IMR-90 (cell line): ENCODE results near the gene THAP12. TPM values are rescaled to one million over a fixed set of nuclear protein-coding genes. Genes with fewer than 3 reads are reported as not detected.

Experiments used
- ATAC-seq: fragments of 200-7000 bp; cut with Tn5 transposase; 2 replicates; pipeline ENCODE4 v1.9.1; 2020; ENCODE audit warnings: low read depth, mild to moderate bottlenecking, moderate library complexity
- BruUV-seq: library from RNA; stranded (reverse); fragments of 400-500 nt; replicated peaks from 2 replicates; lab custom pipeline; 2021; lab: Mats Ljungman, UMichigan
- CTCF ChIA-PET: fragments of 300-600 bp; formaldehyde crosslinking; extraction: SDS; loops from one replicate; lab custom pipeline; 2021; ENCODE audit warnings: antibody characterized with exemption; lab: Yijun Ruan, JAX
- POLR2A ChIA-PET: fragments of 300-600 bp; sonication (Branson Sonifier 250); formaldehyde crosslinking; loops from one replicate; lab custom pipeline; 2022; ENCODE audit warnings: antibody characterized with exemption; ENCODE audit not compliant: unreplicated experiment; lab: Charles Lee
- DNase-seq: peaks from one replicate; pipeline ENCODE4 v3.0.0; 2013
- H2AFZ ChIP-seq: replicated peaks from 2 replicates; pipeline ENCODE3; 2013; ENCODE audit warnings: low read length, mild to moderate bottlenecking; ENCODE audit not compliant: poor library complexity
- H2AK5ac ChIP-seq: 2 replicates; pipeline ENCODE4 v1.6.1; 2013; ENCODE audit warnings: low read depth, low read length, inconsistent platforms
- H2AK9ac ChIP-seq: replicated peaks from 2 replicates; pipeline ENCODE3; 2013; ENCODE audit warnings: mild to moderate bottlenecking, low read depth, low read length, moderate library complexity; ENCODE audit not compliant: poor library complexity
- H2BK120ac ChIP-seq: 2 replicates; pipeline ENCODE4 v1.6.1; 2013; ENCODE audit warnings: low read depth, low read length, inconsistent platforms
- H2BK15ac ChIP-seq: 3 replicates; pipeline ENCODE4 v1.6.1; 2013; ENCODE audit warnings: low read depth, low read length, inconsistent platforms
- H2BK20ac ChIP-seq: 2 replicates; pipeline ENCODE4 v1.6.1; 2013; ENCODE audit warnings: low read depth, mild to moderate bottlenecking, inconsistent platforms, low read length, moderate library complexity
- H2BK5ac ChIP-seq: 2 replicates; pipeline ENCODE4 v1.6.1; 2013; ENCODE audit warnings: mild to moderate bottlenecking, low read depth, low read length, inconsistent platforms; ENCODE audit not compliant: poor library complexity, severe bottlenecking
- H3K14ac ChIP-seq: replicated peaks from 2 replicates; pipeline ENCODE4 v1.6.1; 2013; ENCODE audit warnings: low read depth, low read length, inconsistent platforms
- H3K18ac ChIP-seq: 2 replicates; pipeline ENCODE4 v1.6.1; 2013; ENCODE audit warnings: low read depth, low read length, control low read depth
- H3K23ac ChIP-seq: 2 replicates; pipeline ENCODE4 v1.6.1; 2013; ENCODE audit warnings: low read depth, low read length, inconsistent platforms
- H3K27ac ChIP-seq: 2 replicates; pipeline ENCODE4 v1.5.1; 2013; ENCODE audit warnings: mild to moderate bottlenecking, control low read depth, low read length; ENCODE audit not compliant: insufficient read depth
- H3K27me3 ChIP-seq: 2 replicates; pipeline ENCODE4 v1.6.1; 2013; ENCODE audit warnings: low read length; ENCODE audit not compliant: control insufficient read depth, insufficient read depth
- H3K36me3 ChIP-seq: 2 replicates; pipeline ENCODE4 v1.6.1; 2013; ENCODE audit warnings: low read length, mixed read lengths; ENCODE audit not compliant: control insufficient read depth, insufficient read depth
- H3K4ac ChIP-seq: 2 replicates; pipeline ENCODE4 v1.6.1; 2013; ENCODE audit warnings: low read depth, low read length, inconsistent platforms
- H3K4me1 ChIP-seq: 2 replicates; pipeline ENCODE4 v1.6.1; 2013; ENCODE audit warnings: low read length, mixed read lengths; ENCODE audit not compliant: control insufficient read depth, insufficient read depth
- H3K4me2 ChIP-seq: 2 replicates; pipeline ENCODE4 v1.6.1; 2013; ENCODE audit warnings: low read depth, mild to moderate bottlenecking, control low read depth, low read length, moderate library complexity
- H3K4me3 ChIP-seq: 2 replicates; pipeline ENCODE4 v1.5.1; 2013; ENCODE audit warnings: low read depth, mild to moderate bottlenecking, control low read depth, low read length, moderate library complexity; ENCODE audit not compliant: insufficient read depth
- H3K56ac ChIP-seq: 2 replicates; pipeline ENCODE4 v1.6.1; 2013; ENCODE audit warnings: low read length, inconsistent platforms; ENCODE audit not compliant: insufficient read depth; ENCODE audit errors: extremely low read depth
- H3K79me1 ChIP-seq, 2 experiments: 2 replicates each; pipeline ENCODE4 v1.6.1; 2013; ENCODE audit warnings: low read length in 2 of 2, inconsistent platforms in 1 of 2, low read depth in 1 of 2
- H3K9ac ChIP-seq: 2 replicates; pipeline ENCODE4 v1.6.1; 2013; ENCODE audit warnings: low read depth, low read length, control low read depth
- H3K9me1 ChIP-seq: 2 replicates; pipeline ENCODE4 v1.6.1; 2013; ENCODE audit warnings: low read length, inconsistent platforms; ENCODE audit not compliant: insufficient read depth
- H3K9me3 ChIP-seq: 2 replicates; pipeline ENCODE4 v1.6.1; 2013; ENCODE audit warnings: low read length; ENCODE audit not compliant: control insufficient read depth, insufficient read depth
- H4K20me1 ChIP-seq: 2 replicates; pipeline ENCODE4 v1.6.1; 2013; ENCODE audit warnings: low read length, inconsistent platforms; ENCODE audit not compliant: insufficient read depth
- H4K5ac ChIP-seq: 2 replicates; pipeline ENCODE4 v1.6.1; 2013; ENCODE audit warnings: mild to moderate bottlenecking, low read depth, low read length, control low read depth
- H4K8ac ChIP-seq, 2 experiments: 2 replicates each; pipeline ENCODE4 v1.6.1; 2013; ENCODE audit warnings: low read depth in 2 of 2, low read length in 2 of 2, control low read depth in 1 of 2, inconsistent platforms in 1 of 2
- H4K91ac ChIP-seq: 2 replicates; pipeline ENCODE4 v1.6.1; 2013; ENCODE audit warnings: low read depth, low read length, inconsistent platforms; ENCODE audit not compliant: insufficient read depth
- CEBPB ChIP-seq: IDR thresholded peaks from 2 replicates; pipeline ENCODE4 v1.6.1; 2012; ENCODE audit warnings: low read depth, low read length, improper control_type of control experiment
- WGBS, 2 experiments: methylation state at CpG; one replicate each; pipeline versions ENCODE4 v1.1.5 to v1.1.7; 2013; ENCODE audit warnings: missing lambda C conversion rate in 2 of 2; ENCODE audit not compliant: insufficient read length in 1 of 2; ENCODE audit errors: extremely low coverage in 2 of 2; 5-methylcytosine and 5-hydroxymethylcytosine counted together
- dilution Hi-C: fragments of 300-500 bp; cut with HindIII; formaldehyde crosslinking; loops from one replicate; pipeline ENCODE4 v1.14.3; 2018; ENCODE audit warnings: low sequenced_read_pairs; ENCODE audit not compliant: unreplicated experiment
- in situ Hi-C: fragments of 300-500 bp; cut with MboI; formaldehyde crosslinking; loops from 3 replicates; pipeline ENCODE4 v1.14.3; 2019; ENCODE audit warnings: low sequenced_read_pairs, inconsistent platforms, mixed read lengths
- intact Hi-C: fragments of 100-400 bp; cut with micrococcal nuclease; formaldehyde crosslinking; loops from 2 replicates; pipeline ENCODE4 v1.10.0; 2022
- polyA plus RNA-seq, 3 experiments: library from polyadenylated mRNA; depleted of rRNA; stranded (reverse); fragments of >200 nt; gene quantifications; 2 replicates each; pipeline ENCODE4 v1.2.3, GENCODE V29; 2012; ENCODE audit warnings: low replicate concordance in 1 of 3
- total RNA-seq: library from RNA; depleted of rRNA; stranded (reverse); fragments of >200 nt; gene quantifications from 2 replicates; pipeline ENCODE4 v1.2.3, GENCODE V29; 2012
- TF ChIP-seq, protein P1 (sequence below): conservative IDR thresholded peaks from 2 replicates; pipeline ENCODE4 v1.5.1; 2012; ENCODE audit warnings: mild to moderate bottlenecking, low read depth, low read length, improper control_type of control experiment

Gene THAP12
- total and polyA plus RNA-seq, 2 of the 4 experiments (the other 2 are of a cell fraction): 25.1 to 27.3 TPM

DNA sequence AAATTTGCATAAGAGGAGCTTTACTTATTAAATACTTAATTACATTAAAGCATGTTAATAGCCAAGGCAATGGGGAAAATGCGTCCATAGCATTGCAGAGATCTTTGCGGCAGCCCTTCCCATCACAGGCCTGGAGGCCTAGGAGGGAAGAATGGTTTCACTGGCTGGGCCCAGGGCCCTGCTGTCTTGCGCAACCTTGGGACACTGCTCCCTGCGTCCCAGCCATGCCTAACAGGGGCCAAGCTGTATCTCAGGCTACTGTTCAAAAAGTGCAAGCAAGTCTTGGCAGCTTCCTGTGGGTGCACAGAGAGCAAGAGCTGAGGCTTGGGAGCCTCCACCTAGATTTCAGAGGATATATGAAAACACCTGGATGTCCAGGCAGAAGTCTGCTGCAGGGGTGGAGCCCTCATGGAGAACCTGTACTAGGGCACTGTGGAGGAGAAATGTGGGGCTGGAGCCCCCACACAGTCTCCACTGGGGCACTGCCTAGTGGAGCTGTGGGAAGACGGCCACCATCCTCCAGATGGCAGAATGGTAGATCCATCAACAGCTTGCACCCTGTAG is 46.0 kb downstream of the THAP12 start:
- peaks cover 6% of the 10 kb centered on the region for H3K27me3 ChIP-seq
- no peak overlapping the region for H2AK5ac ChIP-seq
- no peaks in the 10 kb centered on the region; the same call in 1 of the 2 replicates for H3K4me1 ChIP-seq
- no peak overlapping the region for H3K4me3 ChIP-seq
- in situ Hi-C loops: no loop called here
- TF ChIP-seq, protein P1, sequence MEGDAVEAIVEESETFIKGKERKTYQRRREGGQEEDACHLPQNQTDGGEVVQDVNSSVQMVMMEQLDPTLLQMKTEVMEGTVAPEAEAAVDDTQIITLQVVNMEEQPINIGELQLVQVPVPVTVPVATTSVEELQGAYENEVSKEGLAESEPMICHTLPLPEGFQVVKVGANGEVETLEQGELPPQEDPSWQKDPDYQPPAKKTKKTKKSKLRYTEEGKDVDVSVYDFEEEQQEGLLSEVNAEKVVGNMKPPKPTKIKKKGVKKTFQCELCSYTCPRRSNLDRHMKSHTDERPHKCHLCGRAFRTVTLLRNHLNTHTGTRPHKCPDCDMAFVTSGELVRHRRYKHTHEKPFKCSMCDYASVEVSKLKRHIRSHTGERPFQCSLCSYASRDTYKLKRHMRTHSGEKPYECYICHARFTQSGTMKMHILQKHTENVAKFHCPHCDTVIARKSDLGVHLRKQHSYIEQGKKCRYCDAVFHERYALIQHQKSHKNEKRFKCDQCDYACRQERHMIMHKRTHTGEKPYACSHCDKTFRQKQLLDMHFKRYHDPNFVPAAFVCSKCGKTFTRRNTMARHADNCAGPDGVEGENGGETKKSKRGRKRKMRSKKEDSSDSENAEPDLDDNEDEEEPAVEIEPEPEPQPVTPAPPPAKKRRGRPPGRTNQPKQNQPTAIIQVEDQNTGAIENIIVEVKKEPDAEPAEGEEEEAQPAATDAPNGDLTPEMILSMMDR: no peak
- peak; percentile 67 for TF ChIP-seq CEBPB
- intact Hi-C loops: no loop called here
- no peak overlapping the region for H2BK120ac ChIP-seq
- ChIA-PET CTCF (no interaction called here), POLR2A (no interaction called here)
- BruUV-seq: no TSS peak
- DNase-seq (no peak), ATAC-seq (no peak)
- no peak overlapping the region for H3K56ac ChIP-seq
- H2BK5ac ChIP-seq: no peak overlapping the region
- no peak overlapping the region for H4K5ac ChIP-seq
- no peaks in the 10 kb centered on the region for H4K20me1 ChIP-seq
- H3K4me2 ChIP-seq: no peak overlapping the region
- H3K4ac ChIP-seq: no peak overlapping the region
- no peak overlapping the region for H2BK15ac ChIP-seq
- H3K9ac ChIP-seq: no peak overlapping the region
- H3K9me3 ChIP-seq: peaks cover 9% of the 10 kb centered on the region
- dilution Hi-C loops: no loop called here
- H3K14ac ChIP-seq: no peak overlapping the region
- no peak overlapping the region for H2BK20ac ChIP-seq
- no peak overlapping the region for H2AK9ac ChIP-seq
- H3K9me1 ChIP-seq: no peaks in the 10 kb centered on the region
- no peaks in the 10 kb centered on the region for H3K36me3 ChIP-seq
- H2AFZ ChIP-seq: no peak overlapping the region
- H3K23ac ChIP-seq: no peak overlapping the region
- H4K91ac ChIP-seq: no peak overlapping the region
- no peak overlapping the region for H3K18ac ChIP-seq
- H3K79me1 ChIP-seq: no peaks in the 10 kb centered on the region
- WGBS, 2 experiments: 100% methylated on average over 1 of the region's 5 CpGs; no CpG with 5 or more reads in 1 of the 2 experiments
- H3K27ac ChIP-seq: no peak overlapping the region
- H4K8ac ChIP-seq: no peak overlapping the region
